Immature natural killer cell (primary cell): Measurements from ENCODE around the gene SUPT4H1. TPM values are rescaled to one million over a fixed set of nuclear protein-coding genes. Genes with fewer than 3 reads are reported as not detected.

Source experiments
- DNase-seq, 3 donors: peaks; one replicate each; pipeline ENCODE4 v3.0.0; 2022; ENCODE audit warnings: mixed read lengths in 1 of 3
- H3K27ac Mint-ChIP-seq, 6 donors: one replicate each; pipeline ENCODE4 v1.8.0; 2020; ENCODE audit warnings: mixed read lengths in 6 of 6, mild to moderate bottlenecking in 5 of 6, inconsistent platforms in 4 of 6, moderate library complexity in 3 of 6
- H3K27me3 Mint-ChIP-seq, 3 donors: one replicate each; pipeline ENCODE4 v1.8.0; 2020 to 2021; ENCODE audit warnings: low read depth in 3 of 3, mild to moderate bottlenecking in 3 of 3, mixed read lengths in 3 of 3, moderate library complexity in 3 of 3, inconsistent platforms in 1 of 3
- H3K36me3 Mint-ChIP-seq, 3 donors: one replicate each; pipeline ENCODE4 v1.8.0; 2020; ENCODE audit warnings: mixed read lengths in 3 of 3, inconsistent platforms in 2 of 3, mild to moderate bottlenecking in 2 of 3
- H3K4me1 Mint-ChIP-seq, 2 donors: one replicate each; pipeline ENCODE4 v1.8.0; 2020; ENCODE audit warnings: inconsistent platforms in 2 of 2, mild to moderate bottlenecking in 2 of 2, mixed read lengths in 2 of 2, moderate library complexity in 1 of 2
- H3K4me3 Mint-ChIP-seq, 5 donors: one replicate each; pipeline ENCODE4 v1.8.0; 2020; ENCODE audit warnings: mild to moderate bottlenecking in 5 of 5, mixed read lengths in 5 of 5, inconsistent platforms in 3 of 5, moderate library complexity in 3 of 5
- H3K9me3 Mint-ChIP-seq, 6 donors: one replicate each; pipeline ENCODE4 v1.8.0; 2020; ENCODE audit warnings: mild to moderate bottlenecking in 6 of 6, mixed read lengths in 6 of 6, inconsistent platforms in 4 of 6, moderate library complexity in 3 of 6
- polyA plus RNA-seq, 3 donors: library from polyadenylated mRNA; unstranded; fragments of 300-500 nt; fragmentation: Illumina TruSeq; gene quantifications; one replicate each; pipeline ENCODE4 v1.2.3, GENCODE V29; 2021

The SUPT4H1 gene
- polyA plus RNA-seq, 3 donors from 2014 or later = 133 to 170 (median 136) TPM

DNA sequence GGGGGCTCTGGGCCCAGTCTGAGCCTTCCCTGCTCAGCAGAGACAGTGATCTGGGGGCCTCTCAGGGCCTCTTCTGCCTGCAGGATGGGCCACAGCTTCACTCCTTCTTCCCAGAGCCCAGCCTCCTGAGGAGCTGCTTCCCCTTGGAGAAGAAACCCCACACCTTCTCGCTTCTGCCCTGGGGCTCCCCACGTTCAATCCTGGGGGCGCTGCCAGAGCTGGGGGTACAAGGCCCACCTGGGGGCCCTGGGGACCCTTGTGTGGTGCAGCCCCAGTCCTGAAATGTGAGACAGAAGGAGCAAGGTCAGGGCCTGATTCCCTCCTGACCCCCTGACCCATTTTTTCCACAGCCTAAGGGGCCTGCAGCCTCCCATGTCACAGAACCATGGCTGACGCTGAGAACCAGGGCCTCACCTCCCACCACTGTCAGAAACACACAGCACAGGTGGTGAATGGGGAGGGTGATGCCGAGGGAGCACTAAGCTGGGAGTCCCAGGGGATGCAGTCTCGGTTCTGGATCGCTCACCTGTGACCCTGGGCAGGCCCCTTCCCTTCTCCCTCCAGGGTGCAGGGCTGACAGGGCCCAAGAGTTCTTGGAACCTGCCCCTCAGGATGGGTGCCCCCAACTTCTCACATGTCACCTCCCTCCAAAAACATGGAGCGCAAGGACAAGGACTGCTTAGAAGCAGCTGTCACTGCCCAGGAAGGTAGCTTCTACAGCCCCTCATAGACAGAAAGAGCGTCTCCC is 49.7 kb downstream of the SUPT4H1 start:
- Mint-ChIP-seq H3K27ac (no peak overlapping the region), H3K9me3 (no peaks in the 10 kb centered on the region), H3K36me3 (peaks cover 5 to 15% (median 10%) of the 10 kb centered on the region in 3 donors), H3K4me1 (peaks cover 11 to 24% of the 10 kb centered on the region in 2 donors), H3K27me3 (peaks cover 0 to 6% (median 0%) of the 10 kb centered on the region in 3 donors), H3K4me3 (no peak overlapping the region)
- no peak for DNase-seq

DNA sequence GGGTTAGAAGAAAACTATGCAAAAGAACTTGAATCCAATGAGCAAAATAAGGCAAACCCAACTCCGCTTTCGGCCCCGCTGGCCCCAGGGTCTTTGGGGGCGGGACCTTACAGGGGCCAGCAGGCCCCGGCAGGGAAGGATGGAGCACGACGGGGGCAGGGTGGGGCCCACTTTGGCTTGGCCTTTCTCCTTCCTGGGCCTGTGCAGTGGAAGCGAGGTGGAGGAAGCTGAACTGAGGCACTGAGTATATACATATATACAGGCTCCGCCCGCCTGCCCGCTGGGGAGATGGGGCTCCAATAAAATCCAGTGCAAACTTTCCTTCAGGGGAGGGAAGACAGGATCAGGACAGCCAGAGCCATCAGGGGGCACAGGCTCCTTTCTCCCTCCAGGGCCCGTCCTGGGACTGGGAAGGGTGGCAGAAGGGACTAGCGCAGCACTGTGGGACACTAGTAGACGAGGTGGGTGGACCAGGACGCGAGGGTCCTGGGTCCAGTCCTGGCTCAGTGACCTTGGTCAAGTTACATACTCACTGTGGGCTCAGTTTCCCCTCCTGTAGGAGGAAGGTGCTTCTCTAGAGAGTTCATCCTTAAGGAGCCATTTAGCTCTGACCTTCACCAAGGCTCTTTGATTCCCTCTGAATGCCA is 50.4 kb downstream of the SUPT4H1 start:
- H3K9me3 Mint-ChIP-seq = no peaks in the 10 kb centered on the region
- peaks cover 0 to 9% (median 4%) of the 10 kb centered on the region in 3 donors for H3K36me3 Mint-ChIP-seq
- H3K4me3 Mint-ChIP-seq = no peak overlapping the region
- H3K27me3 Mint-ChIP-seq = peaks cover 0 to 6% (median 0%) of the 10 kb centered on the region in 3 donors
- no peak for DNase-seq
- no peak overlapping the region for H3K27ac Mint-ChIP-seq
- peaks cover 11 to 18% of the 10 kb centered on the region in 2 donors for H3K4me1 Mint-ChIP-seq

- Mint-ChIP-seq H3K27ac (peak overlapping the region in 4 of 6 donors; percentile 11 to 61 (median 22)), H3K9me3 (no peaks in the 10 kb centered on the region), H3K27me3 (peaks cover 0 to 6% (median 0%) of the 10 kb centered on the region in 3 donors), H3K36me3 (peaks cover 0 to 9% (median 4%) of the 10 kb centered on the region in 3 donors), H3K4me3 (no peak overlapping the region), H3K4me1 (peaks cover 11 to 18% of the 10 kb centered on the region in 2 donors)
- DNase-seq = no peak
These were observed 51.7 kb downstream of the SUPT4H1 start for GRCh38 chr17:58300336-58300735.

Other genes starting within 250 kb of the SUPT4H1 start
- gene OR4D1, start 203.8 kb downstream of the SUPT4H1 start, polyA plus RNA-seq = 1 to 10 TPM; 1.4 to 2.3 (median 1.4) TPM
- under 1 TPM in 1 of 3 donors, not detected in 2; 0.11 TPM for gene OR4D2, start 185.2 kb downstream of the SUPT4H1 start, polyA plus RNA-seq
- not detected for gene EPX, start 159.5 kb downstream of the SUPT4H1 start, polyA plus RNA-seq
- gene MKS1, start 132.9 kb downstream of the SUPT4H1 start, polyA plus RNA-seq = 1 to 10 TPM; 1.6 to 7.9 (median 6.4) TPM
- gene LPO, start 113.6 kb downstream of the SUPT4H1 start, polyA plus RNA-seq = under 1 TPM in 2 of 3 donors, not detected in 1; 0.09 to 0.22 TPM
- not detected for gene MPO, start 71.3 kb downstream of the SUPT4H1 start, polyA plus RNA-seq
- 10 to 100 TPM in 1 of 3 donors, 1 to 10 TPM in 2; 7.1 to 32.1 (median 8.4) TPM for gene TSPOAP1, start 23.4 kb downstream of the SUPT4H1 start, polyA plus RNA-seq
- gene RNF43, start 65.3 kb upstream of the SUPT4H1 start, polyA plus RNA-seq = 1 to 10 TPM in 2 of 3 donors, under 1 TPM in 1; 0.58 to 2.1 (median 1.3) TPM
- under 1 TPM in 1 of 3 donors, not detected in 2; 0.16 TPM for gene HSF5, start 136.2 kb upstream of the SUPT4H1 start, polyA plus RNA-seq
- gene MTMR4, start 162.4 kb upstream of the SUPT4H1 start, polyA plus RNA-seq = 10 to 100 TPM in 2 of 3 donors, 1 to 10 TPM in 1; 9.3 to 24.2 (median 20.5) TPM